Karpas-422 (cell line): Measurements from ENCODE around the gene SLC35D2. TPM values are rescaled to one million over a fixed set of nuclear protein-coding genes. Genes with fewer than 3 reads are reported as not detected.
"Not testable (repeated sequence)": the region's sequence is repeated elsewhere in the genome, so short reads cannot be mapped to it uniquely, and the experiment has no call there.

ENCODE experiments used
- DNase-seq: peaks from one replicate; pipeline ENCODE4 v3.0.0-alpha.2; 2015
- H2AFZ ChIP-seq: fragments of 200-600 bp; sonication (generic); 2 replicates; pipeline ENCODE4 v1.6.1; 2014; ENCODE audit warnings: antibody characterized with exemption, low read length, mixed read lengths
- H3K27ac ChIP-seq: fragments of 200-600 bp; sonication (generic); 2 replicates; pipeline ENCODE4 v1.5.1; 2014; ENCODE audit warnings: mild to moderate bottlenecking, low read length, moderate library complexity
- H3K27me3 ChIP-seq: fragments of 200-600 bp; sonication (generic); 2 replicates; pipeline ENCODE4 v1.6.1; 2014; ENCODE audit warnings: low read length, mixed read lengths
- H3K36me3 ChIP-seq: fragments of 200-600 bp; sonication (generic); 2 replicates; pipeline ENCODE4 v1.6.1; 2014; ENCODE audit warnings: low read length, mixed read lengths; ENCODE audit not compliant: insufficient read depth
- H3K4me1 ChIP-seq: fragments of 200-600 bp; sonication (generic); 2 replicates; pipeline ENCODE4 v1.6.1; 2014; ENCODE audit warnings: mild to moderate bottlenecking, low read length, mixed read lengths
- H3K4me2 ChIP-seq: fragments of 200-600 bp; sonication (generic); 2 replicates; pipeline ENCODE4 v1.6.1; 2014; ENCODE audit warnings: low read length, low read depth, mild to moderate bottlenecking; ENCODE audit not compliant: poor library complexity, severe bottlenecking
- H3K4me3 ChIP-seq: fragments of 200-600 bp; sonication (generic); 2 replicates; pipeline ENCODE4 v1.5.1; 2014; ENCODE audit warnings: mild to moderate bottlenecking, antibody characterized with exemption, low read length, mixed read lengths
- H3K79me2 ChIP-seq: fragments of 200-600 bp; sonication (generic); 2 replicates; pipeline ENCODE4 v1.6.1; 2014; ENCODE audit warnings: mild to moderate bottlenecking, low read length, mixed read lengths
- H3K9ac ChIP-seq: fragments of 200-600 bp; sonication (generic); 2 replicates; pipeline ENCODE4 v1.6.0; 2014; ENCODE audit warnings: low read length
- H3K9me2 ChIP-seq: fragments of 200-600 bp; sonication (generic), shearing (Covaris generic); replicated peaks from 2 replicates; pipeline ENCODE4 v1.6.0; 2014; ENCODE audit warnings: mild to moderate bottlenecking, low read length, moderate library complexity; ENCODE audit not compliant: insufficient read depth
- H3K9me3 ChIP-seq: fragments of 300-700, 200-600 bp; sonication (generic); 2 replicates; pipeline ENCODE4 v1.6.1; 2014; ENCODE audit warnings: low read length, mixed read lengths
- H4K20me1 ChIP-seq: fragments of 200-600 bp; sonication (generic); 2 replicates; pipeline ENCODE4 v1.6.1; 2014; ENCODE audit warnings: mild to moderate bottlenecking, antibody characterized with exemption, low read length, low read depth; ENCODE audit not compliant: insufficient read depth
- total RNA-seq: library from RNA; depleted of rRNA; stranded (reverse); fragments of >200 nt; shearing (Covaris generic); gene quantifications from 2 replicates; pipeline ENCODE4 v1.2.3, GENCODE V29; 2014; ENCODE audit warnings: low replicate concordance

SLC35D2 gene
- total RNA-seq, 1 experiment from 2014 or later, result 1.9 TPM

GRCh38 chr9:96321515-96321914 is 62.0 kb downstream of the SLC35D2 start:
- Histone ChIP-seq H3K36me3 (no peaks in the 10 kb centered on the region), H2AFZ (no peak overlapping the region), H3K4me3 (no peak overlapping the region), H4K20me1 (no peaks in the 10 kb centered on the region), H3K9me3 (no peaks in the 10 kb centered on the region), H3K9ac (no peak overlapping the region), H3K27me3 (no peaks in the 10 kb centered on the region), H3K27ac (no peak overlapping the region), H3K4me1 (no peaks in the 10 kb centered on the region), H3K79me2 (no peaks in the 10 kb centered on the region), H3K4me2 (no peak overlapping the region), H3K9me2 (no peaks in the 10 kb centered on the region)
- DNase-seq, result no peak

DNA sequence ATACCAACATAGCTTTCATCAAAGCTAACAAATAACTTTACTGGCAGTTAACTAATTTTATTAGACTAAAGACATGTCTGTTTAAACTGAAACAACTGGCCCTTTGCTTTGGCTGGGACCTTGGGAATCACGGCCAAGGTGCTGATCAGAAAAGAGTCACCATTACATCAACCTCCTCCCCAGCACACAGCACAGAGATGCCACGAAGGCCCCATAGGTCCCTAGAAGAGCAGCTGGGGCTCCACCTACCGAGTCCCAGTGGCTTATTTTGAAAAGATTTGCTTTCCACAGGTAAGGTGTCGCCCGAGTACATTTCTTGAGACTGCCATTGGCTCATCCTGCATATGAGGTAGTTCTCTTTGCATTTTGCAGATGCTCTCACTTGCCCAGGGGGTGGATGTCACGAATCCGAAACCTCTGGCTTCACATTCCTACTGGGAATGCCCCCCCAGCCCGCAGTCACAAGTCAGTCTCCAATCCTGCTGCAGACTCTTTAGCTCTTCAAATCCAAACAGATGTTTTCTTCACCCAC is 62.7 kb downstream of the SLC35D2 start:
- Histone ChIP-seq H3K27ac (no peak overlapping the region), H3K79me2 (no peaks in the 10 kb centered on the region), H3K36me3 (no peaks in the 10 kb centered on the region), H3K4me1 (no peaks in the 10 kb centered on the region), H3K27me3 (no peaks in the 10 kb centered on the region), H3K4me3 (no peak overlapping the region), H3K9me3 (no peaks in the 10 kb centered on the region), H2AFZ (no peak overlapping the region), H4K20me1 (no peaks in the 10 kb centered on the region), H3K9ac (no peak overlapping the region), H3K4me2 (no peak overlapping the region), H3K9me2 (no peaks in the 10 kb centered on the region)
- no peak for DNase-seq

GRCh38 chr9:96318921-96319565 is 64.5 kb downstream of the SLC35D2 start:
- Histone ChIP-seq H3K4me3 (no peak overlapping the region), H3K36me3 (no peaks in the 10 kb centered on the region), H3K9me3 (no peaks in the 10 kb centered on the region), H3K79me2 (no peaks in the 10 kb centered on the region), H2AFZ (no peak overlapping the region), H3K27ac (no peak overlapping the region), H3K4me1 (no peaks in the 10 kb centered on the region), H3K27me3 (no peaks in the 10 kb centered on the region), H3K9me2 (no peaks in the 10 kb centered on the region), H4K20me1 (no peaks in the 10 kb centered on the region), H3K4me2 (no peak overlapping the region), H3K9ac (no peak overlapping the region)
- no peak for DNase-seq

GRCh38 chr9:96317335-96317980 is 66.1 kb downstream of the SLC35D2 start:
- Histone ChIP-seq H3K27ac (no peak overlapping the region), H3K9me2 (no peaks in the 10 kb centered on the region), H3K9ac (no peak overlapping the region), H3K4me1 (no peaks in the 10 kb centered on the region), H3K36me3 (no peaks in the 10 kb centered on the region), H3K4me2 (no peak overlapping the region), H3K4me3 (no peak overlapping the region), H4K20me1 (no peaks in the 10 kb centered on the region), H2AFZ (no peak overlapping the region), H3K27me3 (no peaks in the 10 kb centered on the region), H3K9me3 (0 out of 2 replicates have a peak, but pooled peaks cover 5% of the 10 kb centered on the region), H3K79me2 (no peaks in the 10 kb centered on the region)
- DNase-seq, result peak; percentile 78

- H2AFZ ChIP-seq, result no peak overlapping the region
- H3K9me2 ChIP-seq, result no peaks in the 10 kb centered on the region
- H3K4me2 ChIP-seq, result no peak overlapping the region
- H3K4me1 ChIP-seq, result no peaks in the 10 kb centered on the region
- H3K4me3 ChIP-seq, result no peak overlapping the region
- H4K20me1 ChIP-seq, result no peaks in the 10 kb centered on the region
- H3K79me2 ChIP-seq, result no peaks in the 10 kb centered on the region
- no peak overlapping the region for H3K9ac ChIP-seq
- H3K36me3 ChIP-seq, result no peaks in the 10 kb centered on the region
- DNase-seq, result no peak
- H3K27me3 ChIP-seq, result no peaks in the 10 kb centered on the region
- H3K9me3 ChIP-seq, result 0 out of 2 replicates have a peak, but pooled peaks cover 5% of the 10 kb centered on the region
- no peak overlapping the region for H3K27ac ChIP-seq
Measured at GRCh38 chr9:96309850-96310249, 73.7 kb downstream of the SLC35D2 start.

DNA sequence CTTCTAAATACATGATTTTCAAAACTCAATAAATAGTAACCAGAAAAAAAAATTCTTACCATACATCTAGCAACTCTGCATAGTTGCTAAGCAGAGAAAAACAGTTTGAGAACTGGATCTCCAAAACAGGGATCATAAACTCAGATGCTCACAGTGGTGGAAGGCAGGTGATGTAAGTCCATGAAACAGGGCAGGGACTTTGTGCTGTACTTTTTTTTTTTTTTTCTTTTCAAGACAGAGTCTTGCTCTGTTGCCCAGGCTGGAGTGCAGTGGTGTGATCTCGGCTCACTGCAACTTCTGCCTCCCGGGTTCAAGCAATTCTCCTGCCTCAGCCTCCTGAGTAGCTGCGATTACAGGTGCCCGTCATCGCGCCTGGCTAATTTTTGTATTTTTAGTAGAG is 76.6 kb downstream of the SLC35D2 start:
- not testable (repeated sequence) for H3K27me3 ChIP-seq, H3K79me2 ChIP-seq, H3K4me2 ChIP-seq, DNase-seq, H2AFZ ChIP-seq, H3K4me3 ChIP-seq, H3K9me3 ChIP-seq, H3K27ac ChIP-seq, H3K9me2 ChIP-seq, H4K20me1 ChIP-seq, H3K36me3 ChIP-seq, H3K9ac ChIP-seq, H3K4me1 ChIP-seq

DNA sequence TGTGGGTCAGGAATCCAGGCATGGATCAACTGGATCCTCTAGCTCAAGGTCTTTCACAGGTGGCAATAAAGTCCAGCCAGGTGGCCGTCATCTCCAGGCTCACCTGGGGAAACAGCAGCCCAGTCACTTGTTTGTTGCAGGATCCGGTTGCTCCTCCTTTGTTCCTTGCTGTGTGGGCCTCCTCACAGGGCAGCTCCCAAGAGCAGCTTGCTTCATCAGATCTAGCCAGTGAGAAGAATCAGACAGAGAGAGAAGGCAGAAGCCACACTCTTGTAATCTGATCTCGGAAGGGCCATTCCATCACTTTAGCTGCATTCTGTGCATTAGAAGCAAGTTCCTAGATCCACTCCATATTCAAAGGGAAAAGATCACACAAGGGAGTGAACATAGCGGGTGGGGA is 78.3 kb downstream of the SLC35D2 start:
- Histone ChIP-seq H3K79me2 (no peaks in the 10 kb centered on the region), H3K9me2 (no peaks in the 10 kb centered on the region), H3K9ac (no peak overlapping the region), H3K27ac (no peak overlapping the region), H3K4me1 (no peaks in the 10 kb centered on the region), H3K9me3 (no peaks in the 10 kb centered on the region), H4K20me1 (no peaks in the 10 kb centered on the region), H3K36me3 (no peaks in the 10 kb centered on the region), H3K27me3 (no peaks in the 10 kb centered on the region), H3K4me2 (no peak overlapping the region), H3K4me3 (no peak overlapping the region), H2AFZ (no peak overlapping the region)
- DNase-seq, result no peak

GRCh38 chr9:96304230-96304629 is 79.3 kb downstream of the SLC35D2 start:
- no peaks in the 10 kb centered on the region for H4K20me1 ChIP-seq
- H3K9me3 ChIP-seq, result no peaks in the 10 kb centered on the region
- no peaks in the 10 kb centered on the region for H3K9me2 ChIP-seq
- H3K79me2 ChIP-seq, result no peaks in the 10 kb centered on the region
- no peaks in the 10 kb centered on the region for H3K27me3 ChIP-seq
- H2AFZ ChIP-seq, result no peak overlapping the region
- H3K4me1 ChIP-seq, result no peaks in the 10 kb centered on the region
- H3K9ac ChIP-seq, result no peak overlapping the region
- H3K4me2 ChIP-seq, result no peak overlapping the region
- H3K36me3 ChIP-seq, result no peaks in the 10 kb centered on the region
- no peak for DNase-seq
- no peak overlapping the region for H3K27ac ChIP-seq
- no peak overlapping the region for H3K4me3 ChIP-seq
